Uterus (tissue), 4 donors: ENCODE measurements around the gene EMD. TPM values are rescaled to one million over a fixed set of nuclear protein-coding genes. Genes with fewer than 3 reads are reported as not detected.

ENCODE experiments used
- DNase-seq, 2 donors: peaks; one replicate each; pipeline ENCODE4 v3.0.0-alpha.2; 2019 to 2020
- H3K27ac ChIP-seq, 2 donors: fragments of 200-600 bp; sonication (generic); 1 replicate in 1 of 2; 2 replicates in 1 of 2; pipeline ENCODE4 v1.5.1; 2016 to 2018
- H3K27me3 ChIP-seq, 2 donors: fragments of 200-600 bp; sonication (generic); one replicate each; pipeline ENCODE4 v1.5.1; 2018 to 2019; ENCODE audit warnings: control low read depth in 1 of 2
- H3K36me3 ChIP-seq, 2 donors: fragments of 200-600 bp; sonication (generic); one replicate each; pipeline ENCODE4 v1.5.1; 2019; ENCODE audit warnings: control low read depth in 1 of 2
- H3K4me1 ChIP-seq, 2 donors: fragments of 200-600 bp; sonication (generic); one replicate each; pipeline ENCODE4 v1.5.1; 2018 to 2019; ENCODE audit warnings: control low read depth in 1 of 2
- H3K4me3 ChIP-seq, 2 donors: fragments of 200-600 bp; sonication (generic); 1 replicate in 1 of 2; 2 replicates in 1 of 2; pipeline ENCODE4 v1.5.1; 2018 to 2019; ENCODE audit warnings: mild to moderate bottlenecking in 1 of 2
- H3K9me3 ChIP-seq, 2 donors: fragments of 200-600 bp; sonication (generic); one replicate each; pipeline ENCODE4 v1.5.1; 2019; ENCODE audit warnings: control low read depth in 1 of 2
- POLR2A ChIP-seq, 2 donors: fragments of 450-650 bp; IDR thresholded peaks; one replicate each; pipeline ENCODE4 v1.6.1; 2016; ENCODE audit warnings: antibody characterized with exemption in 2 of 2, mild to moderate bottlenecking in 1 of 2, moderate library complexity in 1 of 2
- intact Hi-C: fragments of 100-400 bp; cut with DNase I; formaldehyde crosslinking; loops from one replicate; pipeline ENCODE4 v1.15.1; 2023; ENCODE audit warnings: low total_unique reads
- total RNA-seq, 4 donors: library from RNA; depleted of rRNA in 3 of 4; stranded (reverse); fragments of >200 nt in 3 of 4; gene quantifications; one replicate each; pipeline versions ENCODE4 v1.1.0 to v1.2.4, GENCODE V29; 2014 to 2023
- TF ChIP-seq, protein P1 (sequence below), 4 experiments: fragments of 200-600 bp in 2 of 4; fragments of 450-650 bp in 2 of 4; sonication (generic) in 2 of 4; IDR thresholded peaks; one replicate each; pipeline ENCODE4 v1.5.1; 2016 to 2019; ENCODE audit warnings: antibody characterized with exemption in 4 of 4, mild to moderate bottlenecking in 2 of 4, moderate library complexity in 1 of 4
- donor health status: DM: yes; HTN: yes; CAD: no.

Gene EMD
- total RNA-seq, 4 donors from 2014 or later: 13.6 to 118 (median 44.4) TPM

DNA sequence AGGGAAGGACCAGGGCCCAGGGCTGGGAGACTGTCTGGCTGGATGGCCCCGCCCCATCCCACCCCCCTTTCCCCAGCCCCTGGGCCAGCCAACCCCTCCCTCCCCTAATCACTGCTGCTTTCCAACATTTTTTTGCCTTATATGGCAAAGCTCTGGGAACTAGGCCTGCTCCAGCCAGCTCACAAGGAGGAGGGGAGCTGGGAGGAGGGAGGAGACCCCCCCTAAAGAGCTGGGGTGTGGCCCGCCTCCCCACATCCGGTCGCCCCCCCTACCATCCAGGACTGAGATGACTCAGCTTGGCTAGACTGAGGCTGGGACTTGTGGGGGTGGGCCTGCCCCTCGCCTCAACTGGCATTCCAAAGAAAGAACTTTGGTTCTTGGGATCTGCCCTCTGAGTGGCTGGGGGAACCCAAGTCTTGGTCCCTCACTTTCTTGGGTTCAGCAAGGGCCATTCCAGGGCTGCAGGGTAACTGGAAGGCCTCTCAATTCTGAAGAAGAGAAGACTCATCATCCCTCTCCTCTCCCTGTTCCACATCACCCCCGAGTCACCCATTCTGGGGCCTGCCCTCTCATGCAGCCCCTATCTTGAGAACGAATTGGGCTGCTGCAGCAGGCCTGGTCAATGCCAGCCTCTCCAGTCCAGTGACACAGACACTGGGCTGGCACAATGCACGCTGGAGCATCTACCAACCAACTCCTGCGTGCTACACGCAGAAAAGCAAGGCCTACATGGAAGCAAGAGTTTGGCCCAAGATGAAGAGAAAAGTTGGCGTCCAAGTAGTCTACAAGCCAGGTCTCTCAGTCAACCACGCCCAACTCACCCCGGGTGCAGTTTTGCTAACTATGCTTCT, 9.4 kb upstream of the EMD start:
- Histone ChIP-seq H3K27ac (peak overlapping the region; percentile 95 to 98), H3K4me1 (peaks cover 0 to 12% of the 10 kb centered on the region in 2 donors), H3K9me3 (no peaks in the 10 kb centered on the region), H3K27me3 (no peaks in the 10 kb centered on the region), H3K36me3 (no peaks in the 10 kb centered on the region), H3K4me3 (peak overlapping the region; percentile 56 to 64)
- intact Hi-C loops: no loop called here
- peak; percentile 86 to 91 for DNase-seq
- TF ChIP-seq, protein P1, sequence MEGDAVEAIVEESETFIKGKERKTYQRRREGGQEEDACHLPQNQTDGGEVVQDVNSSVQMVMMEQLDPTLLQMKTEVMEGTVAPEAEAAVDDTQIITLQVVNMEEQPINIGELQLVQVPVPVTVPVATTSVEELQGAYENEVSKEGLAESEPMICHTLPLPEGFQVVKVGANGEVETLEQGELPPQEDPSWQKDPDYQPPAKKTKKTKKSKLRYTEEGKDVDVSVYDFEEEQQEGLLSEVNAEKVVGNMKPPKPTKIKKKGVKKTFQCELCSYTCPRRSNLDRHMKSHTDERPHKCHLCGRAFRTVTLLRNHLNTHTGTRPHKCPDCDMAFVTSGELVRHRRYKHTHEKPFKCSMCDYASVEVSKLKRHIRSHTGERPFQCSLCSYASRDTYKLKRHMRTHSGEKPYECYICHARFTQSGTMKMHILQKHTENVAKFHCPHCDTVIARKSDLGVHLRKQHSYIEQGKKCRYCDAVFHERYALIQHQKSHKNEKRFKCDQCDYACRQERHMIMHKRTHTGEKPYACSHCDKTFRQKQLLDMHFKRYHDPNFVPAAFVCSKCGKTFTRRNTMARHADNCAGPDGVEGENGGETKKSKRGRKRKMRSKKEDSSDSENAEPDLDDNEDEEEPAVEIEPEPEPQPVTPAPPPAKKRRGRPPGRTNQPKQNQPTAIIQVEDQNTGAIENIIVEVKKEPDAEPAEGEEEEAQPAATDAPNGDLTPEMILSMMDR (IDR thresholded peaks at IDR 0.05): no peak
- TF ChIP-seq POLR2A (IDR thresholded peaks at IDR 0.05): peak; percentile 51 to 58

DNA sequence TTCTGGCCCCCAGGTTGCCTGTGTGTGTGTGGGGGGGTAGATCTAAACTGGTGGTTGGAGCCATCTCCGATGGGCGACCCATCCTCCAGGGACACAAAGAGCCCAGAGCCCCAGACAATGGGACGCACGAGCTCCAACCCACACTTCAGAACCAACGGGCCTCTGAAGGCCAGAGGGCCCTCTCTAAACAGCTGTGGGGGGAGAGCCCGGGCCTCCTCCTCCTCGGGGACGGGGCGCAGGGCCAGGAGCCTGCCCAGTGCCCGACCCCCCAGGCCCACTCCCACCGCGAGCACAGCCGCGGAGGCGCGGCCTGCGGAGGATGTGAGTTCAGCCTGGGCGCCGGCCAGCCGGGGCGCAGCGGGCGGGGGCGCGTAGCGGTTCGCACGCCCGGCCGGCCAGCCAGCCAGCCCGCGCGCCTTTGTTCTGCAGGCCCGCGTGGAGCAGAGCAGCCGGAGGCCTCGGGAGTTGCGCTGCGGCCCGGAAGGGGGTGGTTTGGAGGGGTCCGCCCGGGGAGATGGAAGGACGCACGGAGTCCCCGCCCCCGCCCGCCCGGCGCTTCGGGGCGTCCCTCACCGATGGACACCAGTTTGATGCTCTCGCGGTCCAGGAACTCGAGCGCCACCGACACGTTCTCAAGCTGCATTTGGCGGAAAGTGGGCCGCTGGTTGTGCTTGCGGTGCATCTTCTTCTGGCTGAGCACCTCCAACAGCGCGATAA, 8.6 kb upstream of the EMD start:
- intact Hi-C loops: no loop called here
- no peak for TF ChIP-seq POLR2A (IDR thresholded peaks at IDR 0.05)
- TF ChIP-seq, protein P1 (IDR thresholded peaks at IDR 0.05): no peak
- Histone ChIP-seq H3K9me3 (no peaks in the 10 kb centered on the region), H3K4me1 (peaks cover 0 to 12% of the 10 kb centered on the region in 2 donors), H3K27me3 (no peaks in the 10 kb centered on the region), H3K27ac (peak overlapping the region; percentile 95 to 98), H3K36me3 (no peaks in the 10 kb centered on the region), H3K4me3 (peak overlapping the region; percentile 56 to 64)
- peak in 1 of 2 donors; percentile 48 for DNase-seq

DNA sequence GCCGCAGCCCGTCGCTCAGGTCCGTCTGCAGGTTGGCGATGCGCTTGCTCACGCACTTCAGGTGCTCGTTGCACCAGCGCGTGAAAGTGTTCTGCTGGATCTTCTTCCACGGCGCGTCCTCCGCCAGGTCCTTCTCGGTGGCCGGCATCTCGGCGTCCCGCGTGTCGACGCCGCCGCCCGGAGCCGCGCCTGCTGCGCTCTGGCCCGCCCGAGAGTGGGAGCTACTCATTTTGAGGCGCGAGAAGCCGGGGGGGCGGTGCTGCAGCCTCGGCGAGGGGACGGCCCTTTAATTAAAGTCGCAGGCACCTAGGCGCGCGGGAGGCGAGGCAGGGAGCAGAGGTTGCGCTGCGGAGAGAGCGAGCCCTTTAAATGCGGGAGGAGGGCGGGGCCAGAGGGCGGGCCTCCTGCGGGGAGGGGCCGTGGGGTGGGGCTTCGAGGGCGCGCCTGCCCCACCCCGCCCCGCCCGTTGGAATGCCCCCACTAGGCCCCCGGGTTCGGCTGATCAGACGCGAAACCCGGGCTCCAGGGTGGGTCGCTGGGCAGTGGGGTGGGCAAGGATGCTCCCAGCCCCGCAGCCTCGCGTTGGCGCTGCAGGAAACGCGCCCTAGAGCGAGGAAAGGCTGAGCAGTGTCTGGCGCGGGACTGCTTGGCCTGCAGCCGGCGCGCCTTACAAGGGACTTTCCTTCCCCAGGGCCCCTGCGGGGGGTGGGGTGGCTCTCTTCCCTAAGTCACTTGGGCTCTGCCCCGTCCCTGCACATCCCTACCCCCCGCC, 7.9 kb upstream of the EMD start:
- H3K4me1 ChIP-seq: peaks cover 0 to 12% of the 10 kb centered on the region in 2 donors
- TF ChIP-seq, protein P1 (IDR thresholded peaks at IDR 0.05): peak in 1 of 4 experiments; percentile 19
- peak; percentile 92 to 95 for TF ChIP-seq POLR2A (IDR thresholded peaks at IDR 0.05)
- peak overlapping the region; percentile 56 to 64 for H3K4me3 ChIP-seq
- H3K36me3 ChIP-seq: no peaks in the 10 kb centered on the region
- peak; percentile 91 to 95 for DNase-seq
- intact Hi-C loops: no loop called here
- H3K9me3 ChIP-seq: no peaks in the 10 kb centered on the region
- no peaks in the 10 kb centered on the region for H3K27me3 ChIP-seq
- H3K27ac ChIP-seq: peak overlapping the region; percentile 95 to 98

DNA sequence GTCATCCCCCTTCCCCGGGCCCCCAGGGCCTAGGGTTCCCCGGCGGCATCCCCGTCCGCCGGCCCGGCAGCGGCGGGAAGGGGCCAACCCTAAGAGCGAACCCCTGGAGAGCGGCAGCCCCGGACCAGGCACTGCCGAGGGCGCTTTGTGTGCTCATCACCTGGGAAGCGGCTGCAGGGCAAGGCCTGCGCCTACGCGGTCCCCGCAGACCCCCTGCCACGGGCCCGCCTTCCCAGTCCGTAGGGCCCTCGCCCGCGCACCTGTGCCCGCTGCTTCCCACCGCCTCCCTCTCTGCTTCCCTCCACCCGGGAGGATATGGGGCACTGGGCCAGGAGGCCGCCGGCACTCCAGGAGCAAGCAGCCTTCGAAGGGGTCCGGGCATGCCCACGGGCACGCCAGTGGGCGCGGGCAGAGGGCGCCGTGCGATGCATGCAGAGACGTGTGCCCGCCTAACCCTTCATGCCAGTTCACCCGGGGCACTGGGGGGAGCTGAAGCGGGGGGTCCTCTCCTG, 7.2 kb upstream of the EMD start:
- H3K27me3 ChIP-seq: no peaks in the 10 kb centered on the region
- TF ChIP-seq POLR2A (IDR thresholded peaks at IDR 0.05): no peak
- TF ChIP-seq, protein P1 (IDR thresholded peaks at IDR 0.05): no peak
- intact Hi-C loops: no loop called here
- H3K27ac ChIP-seq: peak overlapping the region; percentile 95 to 98
- H3K4me1 ChIP-seq: peaks cover 0 to 12% of the 10 kb centered on the region in 2 donors
- H3K4me3 ChIP-seq: peak overlapping the region; percentile 56 to 64
- H3K36me3 ChIP-seq: no peaks in the 10 kb centered on the region
- no peaks in the 10 kb centered on the region for H3K9me3 ChIP-seq
- DNase-seq: peak in 1 of 2 donors; percentile 49
